Measurements from ENCODE around the gene CADPS.

The CADPS gene

DNA sequence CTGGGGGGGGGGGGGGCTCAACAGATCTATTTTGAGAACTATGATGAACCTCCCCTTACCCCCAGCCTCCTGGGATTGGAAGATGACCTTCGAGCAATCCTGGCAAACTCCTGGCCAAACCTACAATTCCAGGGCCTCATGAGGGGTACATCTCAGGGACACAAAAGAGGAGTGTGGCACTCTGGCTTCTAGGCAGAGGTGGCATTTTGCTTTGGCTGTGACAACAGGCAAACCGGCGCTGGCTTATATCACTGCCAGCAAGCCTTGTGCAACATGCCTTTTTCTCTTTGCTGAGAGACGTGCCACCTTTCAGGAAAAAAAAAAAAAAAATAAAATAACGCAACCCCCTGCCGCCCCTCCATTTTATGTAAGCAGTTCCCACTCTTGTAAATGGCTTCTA, 470.1 kb downstream of the CADPS start:
- DNase-seq: no peak

DNA sequence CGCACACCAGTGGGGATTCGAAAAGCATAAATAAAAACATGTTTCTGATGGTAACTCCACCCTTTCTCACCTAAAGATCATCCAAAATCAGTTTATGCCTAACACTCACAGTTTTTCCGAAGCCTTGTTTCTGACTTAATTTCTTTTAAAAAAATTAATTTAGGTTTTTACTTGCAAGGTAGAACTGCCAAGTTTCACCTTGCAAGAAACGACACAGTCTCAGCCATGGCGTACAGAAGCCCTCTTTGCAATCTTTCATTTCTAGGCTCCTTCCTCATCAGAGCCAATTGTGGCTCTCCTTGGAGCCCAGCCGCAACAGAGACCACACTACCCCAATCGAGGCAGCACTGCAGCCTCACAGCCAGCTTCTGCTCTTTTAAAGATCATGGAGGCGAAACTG, 470.9 kb downstream of the CADPS start:
- no peak for DNase-seq

- no peak for DNase-seq
These were observed 471.5 kb downstream of the CADPS start for GRCh38 chr3:62403765-62404164.

GRCh38 chr3:62392626-62393292, 482.5 kb downstream of the CADPS start:
- DNase-seq: no peak

DNA sequence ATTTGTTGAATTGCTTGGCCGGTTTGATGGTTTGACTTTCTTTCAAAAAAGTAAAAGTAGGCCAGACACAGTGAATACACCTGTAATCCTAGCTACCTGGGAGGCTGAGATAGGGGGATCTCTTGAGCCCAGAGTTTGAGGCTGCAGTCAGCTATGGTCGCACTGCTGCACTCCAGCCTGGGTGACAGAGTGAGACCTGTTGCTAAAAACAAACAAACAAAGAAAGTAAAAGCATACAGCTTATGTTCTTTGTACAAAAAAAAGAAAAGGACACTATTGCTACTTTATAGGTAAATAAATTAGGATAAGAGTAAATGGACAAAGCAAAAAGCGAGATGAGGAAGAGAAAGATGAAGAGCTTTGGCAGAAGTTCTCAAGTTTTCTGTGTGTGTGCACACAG, 488.0 kb downstream of the CADPS start:
- no peak for DNase-seq

- DNase-seq: no peak
These were observed 495.9 kb downstream of the CADPS start for GRCh38 chr3:62379321-62379798.

DNA sequence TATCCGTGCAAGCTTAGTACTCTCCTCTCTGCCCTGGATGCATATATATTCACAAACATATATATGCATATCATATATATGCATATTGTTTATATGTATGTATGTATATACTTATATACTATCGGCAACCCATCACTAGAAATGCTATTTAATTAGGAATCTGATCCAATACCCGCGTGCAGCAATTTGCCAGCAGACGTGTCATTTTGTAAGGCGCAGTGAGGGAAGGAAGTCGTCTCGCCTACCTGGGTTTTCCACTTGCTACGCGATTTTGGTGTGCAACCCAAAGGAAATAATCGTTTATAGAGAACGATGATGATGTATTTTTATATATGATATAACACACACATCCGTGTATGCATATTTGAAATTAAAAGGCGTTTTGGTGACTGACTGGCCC, 496.3 kb downstream of the CADPS start:
- DNase-seq: no peak

- DNase-seq: no peak
These were observed 496.9 kb downstream of the CADPS start for GRCh38 chr3:62378311-62378789.

DNA sequence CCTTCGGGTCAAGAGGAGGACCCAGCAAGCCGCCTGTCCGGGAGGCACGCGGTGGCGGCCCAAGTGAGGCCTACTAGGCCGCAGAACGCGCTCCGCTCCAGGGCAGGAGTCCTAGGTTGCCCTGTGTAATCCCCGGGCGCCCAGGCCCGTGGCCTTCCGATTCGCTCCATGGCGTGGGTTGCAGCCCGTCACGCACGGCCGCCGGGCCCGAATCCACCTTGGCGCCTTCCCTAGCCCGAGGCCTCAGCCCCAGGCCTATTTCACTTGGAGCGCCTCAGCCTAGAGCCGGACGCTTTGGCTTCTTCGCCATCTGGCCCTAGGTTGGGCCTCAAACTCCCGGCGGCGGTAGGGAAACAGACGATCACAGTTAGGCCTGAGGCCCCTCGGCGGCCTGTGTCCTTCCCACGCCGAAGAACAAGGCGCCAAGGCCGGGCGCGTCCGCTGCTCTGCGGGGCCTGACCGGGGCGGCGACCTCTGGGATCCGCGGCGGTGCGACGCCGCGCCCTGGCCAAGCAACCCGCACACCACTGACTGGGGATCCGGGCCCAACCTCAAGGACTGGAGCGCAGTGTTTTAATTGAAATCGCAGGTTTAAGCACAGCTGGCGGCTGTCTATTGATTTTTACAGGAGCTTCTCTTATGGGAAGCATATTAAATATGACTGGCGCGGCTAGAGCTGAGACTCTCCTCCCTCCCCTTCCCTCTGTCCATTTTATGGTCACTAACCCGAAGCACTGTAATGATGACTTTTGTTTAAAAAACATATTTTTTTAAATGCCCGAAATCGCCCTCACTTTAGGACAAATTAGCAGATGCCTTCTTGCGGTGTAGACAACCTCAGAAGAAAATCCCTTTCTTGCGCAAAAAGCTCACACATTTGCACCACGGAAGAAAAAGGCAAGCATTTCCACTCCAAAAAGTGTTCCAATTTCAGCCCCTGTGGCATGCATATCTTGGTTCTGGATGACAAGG, 498.0 kb downstream of the CADPS start:
- DNase-seq: no peak

DNA sequence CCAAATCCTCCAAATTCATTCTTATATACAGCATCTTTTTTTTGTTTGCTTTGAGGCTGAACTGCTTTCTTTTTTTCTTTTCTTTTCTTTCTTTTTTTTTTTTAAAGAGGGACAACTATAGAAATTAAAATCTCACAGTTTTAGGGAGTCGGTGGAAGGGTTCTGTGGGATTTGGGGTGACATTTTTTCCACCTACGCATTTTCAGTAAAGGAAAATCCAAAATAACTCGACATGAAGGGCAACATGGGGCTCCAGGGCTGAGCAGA, 498.8 kb downstream of the CADPS start:
- DNase-seq: no peak

DNA sequence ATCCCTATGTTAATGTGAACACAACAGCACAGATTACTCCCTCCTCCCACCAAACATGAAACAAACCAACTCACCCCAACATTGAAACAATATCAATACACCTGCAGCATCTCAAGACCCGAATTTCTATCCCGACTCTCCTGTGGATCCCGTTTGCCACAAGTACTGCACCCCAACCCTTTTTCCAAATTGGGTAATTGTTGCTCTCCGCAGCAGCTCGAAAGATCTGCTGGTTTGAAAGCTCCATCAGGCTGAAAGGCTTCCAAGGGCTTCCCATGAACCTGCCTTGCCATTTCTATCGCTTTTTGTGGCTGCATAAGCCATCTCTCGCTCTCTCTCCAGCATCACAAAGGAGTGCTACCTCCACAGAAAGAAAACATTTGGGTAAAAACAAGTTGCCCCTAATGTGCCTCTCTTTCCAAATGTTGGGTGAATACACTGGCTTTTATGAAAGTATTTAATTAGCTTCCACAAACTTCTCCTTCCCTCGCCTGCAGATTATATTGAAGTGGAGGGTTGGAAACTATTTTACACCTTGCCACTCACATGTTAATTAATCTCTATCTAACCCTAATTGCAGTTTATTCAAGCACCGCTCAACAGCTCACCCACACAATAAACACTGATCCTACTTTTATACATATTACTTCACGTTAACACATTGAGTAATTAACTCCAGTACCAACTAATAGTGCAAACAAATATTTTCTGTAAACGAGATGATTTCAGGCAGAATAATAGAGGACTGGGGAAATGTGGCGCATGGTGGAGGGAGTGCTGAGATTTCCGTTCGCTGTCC, 499.4 kb downstream of the CADPS start:
- DNase-seq: no peak

- DNase-seq: no peak
These were observed 500.6 kb downstream of the CADPS start for GRCh38 chr3:62374341-62375218.

DNA sequence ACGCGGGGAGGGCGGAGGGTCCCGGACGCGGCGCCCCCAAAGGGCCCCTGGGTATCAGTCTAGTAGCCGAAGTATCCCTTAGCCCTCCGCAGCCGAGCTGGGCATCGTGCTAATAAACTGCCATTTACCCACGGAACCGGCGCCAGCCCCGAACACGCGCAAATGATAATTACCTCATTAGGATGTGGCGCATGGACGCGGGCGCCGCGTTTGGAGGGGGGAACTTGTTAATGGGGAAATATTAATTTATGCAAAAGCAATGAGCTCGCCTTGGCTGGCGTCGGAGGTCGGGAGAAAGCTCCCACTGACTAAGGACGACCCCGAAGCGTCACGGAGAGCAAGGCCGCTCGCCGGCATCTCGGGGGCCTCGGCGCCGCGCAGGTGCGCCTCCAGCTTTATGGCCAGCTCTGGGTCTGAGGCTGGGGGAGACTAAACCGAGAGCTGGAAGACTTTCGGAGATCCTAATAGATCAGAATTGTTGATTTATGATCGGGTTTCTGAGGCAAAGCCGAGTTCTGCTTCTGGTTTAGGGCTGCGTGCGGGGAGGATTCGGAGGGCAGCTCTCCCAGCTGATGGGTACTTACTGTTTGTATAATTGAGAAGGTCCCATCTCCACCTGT, 501.4 kb downstream of the CADPS start:
- no peak for DNase-seq

DNA sequence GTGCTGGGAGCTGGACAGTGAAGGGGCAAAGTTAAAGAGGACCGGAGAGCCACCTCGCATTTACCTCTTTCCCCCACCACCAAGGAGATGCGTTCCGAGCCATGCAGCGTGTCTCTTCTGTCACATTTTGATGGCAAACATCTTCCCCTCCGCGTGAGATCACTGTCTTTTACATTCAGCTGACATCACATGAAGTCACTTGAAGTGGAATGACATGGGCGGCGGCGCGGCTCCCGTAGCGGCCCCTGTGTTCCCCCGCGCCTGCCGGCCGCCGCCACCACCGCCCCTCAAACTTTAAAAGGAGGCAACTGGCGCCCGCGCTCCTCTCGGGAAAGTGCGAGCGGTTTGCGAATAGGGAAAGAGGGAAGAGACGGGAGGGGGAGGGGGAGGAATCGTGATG, 502.0 kb downstream of the CADPS start, which contains the start of gene FEZF2:
Gene FEZF2, minus strand, starts transcription at position 336 of the 400 bp plus-strand sequence. CDS start 682 bp downstream, outside the sequence.
- DNase-seq: no peak

- DNase-seq: no peak
These were observed 502.6 kb downstream of the CADPS start for GRCh38 chr3:62372621-62373041.

- DNase-seq: no peak
These were observed 503.3 kb downstream of the CADPS start for GRCh38 chr3:62371720-62372591.

DNA sequence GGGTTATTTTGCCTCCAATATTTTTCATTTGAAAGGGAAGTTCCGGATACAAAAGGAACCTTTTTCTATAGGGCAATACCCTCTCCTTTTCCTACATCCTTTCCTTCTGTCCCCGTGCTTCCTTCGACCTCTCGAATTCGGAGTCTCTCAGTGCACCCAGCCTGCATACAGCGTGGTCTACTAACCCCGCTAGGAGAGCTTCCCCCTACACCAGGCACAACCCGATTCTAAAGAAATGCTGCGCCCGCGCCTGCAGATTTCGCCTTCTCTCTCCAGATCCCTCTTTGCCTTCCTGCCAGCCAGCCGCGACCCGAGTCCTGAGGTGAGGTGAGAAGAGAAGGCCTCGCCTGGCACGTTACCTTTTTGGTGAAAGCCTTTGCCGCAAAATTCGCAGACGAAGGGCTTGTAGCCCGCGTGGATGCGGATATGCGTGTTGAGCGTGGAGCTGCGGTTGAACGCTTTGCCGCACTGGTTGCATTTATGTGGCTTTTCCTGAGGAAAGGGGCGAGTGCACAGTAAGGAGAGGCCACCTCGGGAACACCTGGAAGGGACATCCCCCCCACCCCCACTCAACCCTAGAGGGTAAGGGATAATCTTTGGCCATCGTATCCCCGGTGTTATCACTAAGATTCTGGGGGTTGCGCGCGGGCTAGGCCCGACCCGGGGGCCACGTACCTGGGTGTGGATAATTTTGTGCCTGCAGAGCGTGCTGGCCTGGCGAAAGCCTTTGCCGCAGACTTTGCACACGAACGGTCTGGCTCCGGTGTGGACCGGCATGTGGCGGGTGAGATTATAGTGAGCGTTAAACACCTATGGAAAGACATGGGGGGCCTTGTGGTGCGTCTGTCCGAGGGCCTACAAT, 504.1 kb downstream of the CADPS start:
- no peak for DNase-seq

- no peak for DNase-seq
These were observed 504.9 kb downstream of the CADPS start for GRCh38 chr3:62370112-62370857.

GRCh38 chr3:62369476-62369743, 505.8 kb downstream of the CADPS start:
- no peak for DNase-seq
